GM19468 (cell line): ENCODE data around the gene SF1.

Experiments used
- ATAC-seq: cut with Tn5 transposase; IDR thresholded peaks from one replicate; pipeline ENCODE4 v1.9.1; 2021; ENCODE audit warnings: mild to moderate bottlenecking, moderate library complexity, moderate number of reproducible peaks; ENCODE audit not compliant: unreplicated experiment; ENCODE audit errors: extremely low read depth

Gene SF1

GRCh38 chr11:64762674-64763525 is 15.4 kb downstream of the SF1 start:
- no peak for ATAC-seq

GRCh38 chr11:64762277-64762673 is 16.1 kb downstream of the SF1 start:
- ATAC-seq = no peak

- no peak for ATAC-seq
Observed at GRCh38 chr11:64760759-64761420, 17.5 kb downstream of the SF1 start.

- no peak for ATAC-seq
Observed at GRCh38 chr11:64759722-64760719, 18.3 kb downstream of the SF1 start, which contains the start of gene PYGM. PYGM (minus strand) TSS chr11:64759974; CDS start chr11:64759898, 76 bp downstream.

- no peak for ATAC-seq
Observed at GRCh38 chr11:64759131-64759721, 19.1 kb downstream of the SF1 start.

- ATAC-seq = no peak
Observed at GRCh38 chr11:64758330-64759079, 19.8 kb downstream of the SF1 start.

GRCh38 chr11:64757549-64758329 is 20.6 kb downstream of the SF1 start:
- ATAC-seq = no peak

- ATAC-seq = no peak
Observed at GRCh38 chr11:64755681-64756361, 22.5 kb downstream of the SF1 start.

- no peak for ATAC-seq
Observed at GRCh38 chr11:64754919-64755662, 23.3 kb downstream of the SF1 start.

GRCh38 chr11:64754124-64754918 is 24.0 kb downstream of the SF1 start:
- ATAC-seq = no peak

GRCh38 chr11:64753380-64754123 is 24.8 kb downstream of the SF1 start:
- no peak for ATAC-seq

- ATAC-seq = no peak
Observed at GRCh38 chr11:64753019-64753379, 25.3 kb downstream of the SF1 start.

GRCh38 chr11:64752175-64752970 is 26.0 kb downstream of the SF1 start:
- no peak for ATAC-seq

GRCh38 chr11:64751580-64751979 is 26.8 kb downstream of the SF1 start:
- no peak for ATAC-seq

GRCh38 chr11:64751136-64751535 is 27.2 kb downstream of the SF1 start:
- ATAC-seq = no peak
